ENCODE measurements around the gene NBAS. TPM values are rescaled to one million over a fixed set of nuclear protein-coding genes. Genes with fewer than 3 reads are reported as not detected.

The NBAS gene
- total and polyA plus RNA-seq, 2 of the 13 experiments (the other 11 are each of a cell fraction or from before 2014, with no cell fraction given), result 33.6 to 58.7 TPM

GRCh38 chr2:15246870-15247269, 314.3 kb downstream of the NBAS start:
- ChIA-PET POLR2A (no interaction called here), CTCF (ENCODE audit: low intra/inter-chr PET ratio, low total read pairs) (no interaction called here)
- FAIRE-seq, result no peak
- no peaks in the 10 kb centered on the region for H3K4me1 ChIP-seq (ENCODE audit: insufficient read depth, low read length)
- H3K4me3 ChIP-seq (replicated peaks in 1 of 3; ENCODE audit: insufficient read depth in 1 of 3, low read depth in 2 of 3, low read length in 3 of 3), result no peak overlapping the region
- no peak overlapping the region for H3K9ac ChIP-seq (ENCODE audit: insufficient read depth, low read depth, low read length)
- H3K79me2 ChIP-seq (ENCODE audit: insufficient read depth, low read length), result no peaks in the 10 kb centered on the region
- no TSS peak for BruUV-seq (replicated peaks)
- no peak for ATAC-seq
- 95% methylated on average over 5 of the region's 5 CpGs for WGBS (ENCODE audit: low lambda C conversion rate)
- intact Hi-C loops (cut with micrococcal nuclease; ENCODE audit: unreplicated experiment), result no loop called here
- H3K9me3 ChIP-seq (ENCODE audit: low read length), result no peaks in the 10 kb centered on the region
- no peak for DNase-seq (ENCODE audit: low spot score)
- no peaks in the 10 kb centered on the region for H3K36me3 ChIP-seq (replicated peaks in 1 of 2; ENCODE audit: control insufficient read depth in 1 of 2, insufficient read depth in 2 of 2, low read length in 2 of 2)
- in situ Hi-C loops (cut with HindIII; ENCODE audit: extremely low pct_ligation_motif_present, low pct_unique_long_range_greater_than_20kb), result no loop called here
- H4K20me1 ChIP-seq (ENCODE audit: insufficient read depth, low read length), result no peaks in the 10 kb centered on the region
- no peak overlapping the region for H2AFZ ChIP-seq (ENCODE audit: low read length)
- H3K27ac ChIP-seq (ENCODE audit: extremely low read length, insufficient read depth, low read length), result no peak overlapping the region
- no peaks in the 10 kb centered on the region for H3K27me3 ChIP-seq (ENCODE audit: control insufficient read depth in 1 of 2, insufficient read depth in 2 of 2, low read length in 2 of 2)
- no peak overlapping the region for H3K4me2 ChIP-seq (ENCODE audit: low read depth, low read length)
- no peak for TF ChIP-seq PCBP2 (optimal IDR thresholded peaks at IDR 0.05; ENCODE audit: low read depth, low read length, poor library complexity, severe bottlenecking)
- no peak for TF ChIP-seq ELF3 (CRISPR knock-in tag; IDR thresholded peaks at IDR 0.05)
- TF ChIP-seq ZNF446 (CRISPR knock-in tag; IDR thresholded peaks at IDR 0.05), result no peak
- no peak for TF ChIP-seq ZNF282 (IDR thresholded peaks at IDR 0.05; ENCODE audit: partially characterized antibody)
- TF ChIP-seq PAXIP1 (CRISPR knock-in tag; conservative IDR thresholded peaks at IDR 0.05), result no peak
- TF ChIP-seq GPBP1L1 (CRISPR knock-in tag; IDR thresholded peaks at IDR 0.05), result no peak
- no peak for TF ChIP-seq HHEX (CRISPR knock-in tag; IDR thresholded peaks at IDR 0.05)
- no peak for TF ChIP-seq HDAC2 (CRISPR knock-in tag; IDR thresholded peaks at IDR 0.05)
- TF ChIP-seq LBX2 (CRISPR knock-in tag; IDR thresholded peaks at IDR 0.05; ENCODE audit: borderline replicate concordance), result no peak
- TF ChIP-seq TGIF2 (CRISPR knock-in tag; IDR thresholded peaks at IDR 0.05), result no peak
- TF ChIP-seq SNAPC4 (CRISPR knock-in tag; IDR thresholded peaks at IDR 0.05), result no peak
- no peak for TF ChIP-seq ZBTB25 (CRISPR knock-in tag; IDR thresholded peaks at IDR 0.05)
- no peak for TF ChIP-seq ZNF260 (CRISPR knock-in tag; IDR thresholded peaks at IDR 0.05; ENCODE audit: borderline replicate concordance, low read depth)

All from HepG2 (cell line).